Measurements from ENCODE around the gene SLC6A8.
"Not testable (repeated sequence)": the region's sequence is repeated elsewhere in the genome, so short reads cannot be mapped to it uniquely, and the experiment has no call there.

SLC6A8 gene

DNA sequence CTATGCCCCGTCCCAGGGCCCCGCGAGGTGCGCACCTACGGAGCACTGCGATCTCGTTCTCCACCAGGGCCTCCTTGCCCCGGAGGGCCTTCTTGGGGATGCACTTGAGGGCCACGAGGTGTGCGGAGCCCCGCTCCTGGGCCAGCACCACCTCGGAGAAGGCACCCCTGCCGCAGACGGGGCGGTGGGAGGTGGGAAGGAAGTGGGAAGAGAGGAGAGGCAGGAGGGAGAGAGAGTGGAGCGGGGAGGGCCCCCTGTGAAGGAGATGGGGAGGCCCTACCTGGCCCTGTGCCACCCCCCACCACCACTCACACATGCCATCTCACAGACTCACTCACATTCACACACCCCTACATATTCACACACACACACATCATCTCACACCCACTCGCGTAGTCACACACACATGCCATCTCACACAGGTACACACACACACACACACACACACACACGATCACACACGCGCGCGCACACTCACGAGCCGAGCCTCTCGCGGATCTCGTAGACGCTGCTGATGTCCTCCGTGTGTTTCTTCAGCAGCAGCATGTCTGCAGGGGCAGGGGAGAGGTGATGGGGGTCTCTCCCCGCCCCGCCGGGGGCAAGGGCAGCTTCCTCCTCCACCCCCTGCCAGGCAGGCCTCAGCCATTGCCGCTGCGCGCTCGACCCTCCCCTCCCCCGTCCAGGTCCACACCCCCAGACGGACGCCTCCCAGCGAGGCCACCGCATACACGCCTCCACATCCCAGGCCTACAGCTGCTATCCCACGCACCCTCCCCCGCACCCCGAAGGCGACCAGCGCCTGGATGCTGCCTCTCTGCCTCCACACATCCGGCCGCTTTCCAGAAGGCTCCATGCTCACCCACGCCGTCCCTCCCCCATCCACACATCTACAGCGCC lies 14.9 kb upstream of the SLC6A8 start:
- no peak for DNase-seq

DNA sequence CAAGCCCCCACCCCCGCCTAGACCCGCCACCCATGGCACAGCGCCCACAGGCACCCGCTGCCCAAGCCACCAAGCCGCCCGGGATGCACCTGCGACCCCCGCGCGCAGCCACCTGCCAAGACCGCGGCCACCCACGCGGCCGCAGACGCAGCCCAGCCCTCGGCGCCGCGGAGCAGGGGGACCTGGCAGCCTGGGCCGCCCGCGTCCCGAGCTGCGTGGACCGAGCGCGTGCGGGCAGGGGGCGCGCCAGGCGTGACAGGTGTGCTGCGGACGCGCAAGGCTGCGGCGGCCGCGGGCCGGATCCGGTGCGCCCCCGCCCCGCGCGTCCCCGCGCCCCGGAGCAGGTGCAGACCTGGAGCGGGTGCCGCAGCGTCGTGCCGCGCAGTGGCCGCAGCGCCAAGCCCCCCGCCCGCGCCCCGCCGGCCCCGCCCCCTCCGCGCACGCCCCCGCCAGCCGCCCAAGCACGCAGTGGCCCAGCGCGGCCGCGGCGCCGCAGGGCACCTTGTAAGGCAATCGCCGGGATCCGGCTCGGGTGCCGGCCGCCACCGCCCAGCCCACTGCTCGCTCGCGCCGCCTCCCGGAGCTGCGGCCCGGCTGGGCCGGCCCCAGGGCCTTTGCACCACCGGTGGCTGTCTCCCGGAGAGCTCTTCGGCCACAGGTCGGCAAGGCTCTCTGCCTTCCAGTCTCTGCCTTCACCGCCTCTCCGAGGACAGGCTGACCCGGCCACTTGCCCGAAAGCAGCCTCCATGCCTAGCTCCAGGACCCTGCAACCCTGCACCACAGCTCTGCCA lies 14.1 kb upstream of the SLC6A8 start, which contains the start of gene PNCK:
PNCK (minus strand) TSS at position 386 of the 791 bp plus-strand sequence. CDS start 737 bp downstream, outside the sequence.
- no peak for DNase-seq

DNA sequence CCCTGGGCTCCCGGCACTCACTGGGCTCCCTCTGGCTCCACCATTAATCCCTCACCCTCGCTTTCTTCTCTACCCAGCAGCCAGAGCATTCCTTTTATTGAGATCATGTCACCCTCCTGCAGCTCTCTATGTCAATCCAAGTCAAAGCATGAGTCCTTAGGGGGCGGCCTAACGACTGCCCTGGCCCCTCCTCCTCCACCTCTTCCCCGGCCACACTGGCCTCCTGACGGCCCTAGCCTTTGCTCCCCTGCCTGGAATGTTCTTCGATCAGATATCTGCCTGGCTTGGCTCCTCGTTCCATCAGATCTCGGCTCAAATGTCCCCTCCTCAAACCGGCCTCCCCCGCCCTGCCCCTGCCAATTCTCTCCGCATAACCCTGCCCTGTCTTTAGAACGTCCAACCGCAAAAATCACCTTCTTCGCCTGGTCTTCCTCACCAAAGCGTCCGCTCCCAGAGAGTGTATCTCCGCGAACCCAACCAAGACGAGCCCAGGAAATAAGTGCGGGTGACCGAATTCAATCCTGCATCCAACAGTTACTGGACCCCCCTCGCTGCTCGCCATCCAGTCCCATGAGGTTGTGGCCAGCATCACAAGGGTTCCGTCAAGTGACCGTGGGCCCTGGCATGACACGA lies 13.4 kb upstream of the SLC6A8 start:
- DNase-seq = no peak

DNA sequence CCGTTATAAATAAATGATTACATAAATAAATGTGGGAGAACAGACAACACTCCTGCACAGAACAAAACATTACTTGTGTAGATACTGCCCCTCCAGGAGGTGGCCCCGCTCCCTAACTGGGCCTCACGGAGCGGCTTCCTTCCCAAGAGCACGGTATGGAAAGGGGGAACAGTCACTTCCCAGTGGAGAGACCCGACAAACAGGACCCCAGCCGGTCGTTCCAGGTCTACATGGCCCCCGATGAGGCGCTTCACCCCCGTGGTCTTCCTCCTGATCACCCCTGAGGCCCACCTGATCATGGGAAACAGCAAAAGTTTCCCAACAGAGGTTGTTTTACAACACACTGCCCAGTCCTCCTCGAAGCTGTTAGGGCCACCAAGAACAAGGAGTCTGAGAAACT lies 6.6 kb upstream of the SLC6A8 start:
- no peak for DNase-seq

DNA sequence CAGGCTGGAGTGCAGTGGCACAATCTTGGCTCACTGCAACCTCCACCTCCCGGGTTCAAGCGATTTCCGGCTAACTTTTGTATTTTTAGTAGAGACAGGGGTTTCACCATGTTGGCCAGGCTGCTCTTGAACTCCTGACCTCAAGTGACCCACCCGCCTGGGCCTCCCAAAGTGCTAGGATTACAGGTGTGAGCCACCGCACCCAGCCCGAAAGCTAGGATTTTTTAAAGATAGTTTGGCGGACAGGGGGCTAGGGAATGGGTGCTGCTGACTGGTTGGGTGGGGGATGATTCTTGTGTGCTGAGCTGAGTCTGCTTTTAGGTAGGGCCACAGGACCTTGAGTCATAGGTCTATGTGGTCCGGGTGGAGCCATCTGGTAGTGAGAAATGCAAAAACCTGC lies 4.2 kb upstream of the SLC6A8 start:
- DNase-seq = not testable (repeated sequence)

DNA sequence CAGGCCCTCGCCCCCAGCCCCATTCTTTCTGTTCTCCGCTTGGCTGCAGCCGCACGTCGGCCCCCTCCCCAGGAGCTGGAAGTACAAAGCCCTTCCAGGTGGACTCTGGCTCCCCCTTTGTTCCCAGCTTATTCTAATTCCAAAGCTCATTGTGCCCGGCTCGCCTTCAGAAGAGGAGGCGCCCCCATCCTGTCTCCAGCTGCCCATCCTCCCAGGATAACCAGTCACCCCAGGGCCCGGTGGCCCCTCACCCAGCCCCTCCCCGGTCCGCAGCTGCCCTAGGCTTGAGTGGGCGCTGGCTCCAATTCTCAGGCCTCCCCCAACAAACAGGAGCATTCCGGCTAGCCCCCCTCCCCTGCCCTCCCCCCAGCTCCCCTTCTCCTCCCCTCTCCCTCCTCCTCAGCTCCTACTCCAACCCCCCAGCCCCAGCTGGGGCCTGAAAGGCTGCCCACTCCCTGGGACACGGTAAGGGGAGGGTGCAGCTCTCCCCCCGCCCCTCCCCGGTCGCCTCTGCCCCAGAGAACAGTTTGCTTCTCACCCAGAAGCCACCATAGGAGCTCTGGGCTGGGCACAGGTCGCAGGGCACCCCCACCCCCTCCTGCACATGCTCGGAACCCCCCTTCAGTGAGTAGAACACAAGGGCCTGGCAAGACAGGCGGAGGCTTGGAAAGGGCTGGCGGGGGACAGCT lies 3.1 kb upstream of the SLC6A8 start:
- DNase-seq = no peak

DNA sequence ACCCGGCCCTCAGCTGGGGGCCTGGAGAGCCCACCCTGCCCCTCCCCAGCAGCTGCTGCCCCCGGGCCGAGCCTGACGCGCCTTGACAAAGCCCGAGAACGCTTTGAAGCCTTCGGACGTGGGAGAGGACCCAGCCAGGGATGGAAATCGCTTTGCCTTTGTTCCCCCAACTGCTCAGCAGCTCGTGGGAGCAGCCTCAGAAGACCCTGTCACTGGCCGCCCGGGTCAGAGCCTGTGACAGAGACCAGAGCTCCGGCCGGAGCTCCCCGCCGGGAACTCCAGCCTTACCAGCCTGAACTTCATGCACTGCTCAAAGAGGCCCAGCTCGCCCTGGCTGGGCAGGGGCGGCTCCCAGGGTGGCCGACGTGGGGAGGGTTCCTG lies 2.6 kb upstream of the SLC6A8 start:
- no peak for DNase-seq

DNA sequence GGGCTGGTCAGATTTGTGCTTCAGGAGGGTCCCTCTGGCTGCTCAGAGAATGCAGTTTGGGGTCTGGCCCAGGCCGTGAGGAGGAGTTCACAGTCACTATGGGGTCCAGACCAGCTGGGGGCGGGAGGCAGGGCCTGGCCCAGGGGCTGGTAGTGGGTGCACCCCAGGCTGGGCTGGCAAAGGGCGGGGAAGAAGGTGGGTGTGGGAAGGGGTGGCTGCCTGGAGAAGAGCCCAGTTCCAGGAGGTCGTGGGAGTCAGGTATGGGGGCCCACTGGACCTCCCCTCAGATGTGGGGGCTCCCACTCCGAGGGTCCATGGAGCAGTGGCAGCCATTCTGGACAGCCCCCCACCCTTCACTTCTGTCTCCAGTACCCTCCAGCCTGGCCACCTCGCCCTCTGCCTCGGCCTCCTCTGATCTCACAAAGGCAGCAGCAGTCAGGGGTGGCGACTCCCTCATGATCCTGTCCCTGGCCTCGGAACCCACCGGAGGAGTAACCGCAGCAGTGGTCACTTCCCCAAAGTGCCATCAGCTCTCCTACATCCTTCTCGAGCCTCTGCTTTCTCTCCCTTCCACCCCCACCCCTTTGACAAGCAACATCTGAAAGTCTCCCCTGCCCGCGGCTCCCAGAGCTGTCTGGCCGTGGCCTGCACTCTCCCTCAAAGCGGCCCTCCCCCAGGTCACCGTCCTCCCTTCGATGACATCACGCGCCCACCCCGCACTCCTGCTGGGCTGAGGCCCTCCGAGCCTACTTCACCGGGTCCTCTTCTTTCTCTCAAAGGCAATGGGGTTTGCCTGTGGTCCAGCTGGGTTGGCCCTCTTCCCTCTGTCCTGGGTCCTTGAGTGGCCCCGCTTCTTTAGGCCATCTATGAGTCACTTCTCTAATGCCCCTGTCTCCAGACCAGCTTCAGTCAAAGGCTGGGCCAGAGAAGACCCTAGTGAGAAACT lies 1.7 kb upstream of the SLC6A8 start:
- DNase-seq = no peak

DNA sequence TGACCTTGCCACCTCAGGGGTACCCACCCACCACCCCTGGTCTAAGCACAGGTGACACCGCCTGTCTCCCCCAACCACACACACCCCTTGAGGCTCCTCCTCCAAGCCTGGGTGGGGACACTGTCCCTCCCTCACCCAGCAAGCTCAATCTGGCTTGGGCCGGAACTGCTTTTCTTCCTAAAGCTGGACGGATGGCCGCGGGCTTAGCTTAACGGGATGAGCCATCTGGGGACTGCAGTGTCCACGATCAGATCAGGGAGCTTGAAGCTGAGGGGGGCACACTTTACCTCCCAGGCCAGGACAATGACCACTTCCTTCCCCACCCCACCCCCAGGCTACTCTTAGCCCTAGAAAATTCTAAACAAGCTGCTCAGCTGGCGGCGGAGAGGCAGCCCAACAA lies 1.0 kb upstream of the SLC6A8 start:
- no peak for DNase-seq

DNA sequence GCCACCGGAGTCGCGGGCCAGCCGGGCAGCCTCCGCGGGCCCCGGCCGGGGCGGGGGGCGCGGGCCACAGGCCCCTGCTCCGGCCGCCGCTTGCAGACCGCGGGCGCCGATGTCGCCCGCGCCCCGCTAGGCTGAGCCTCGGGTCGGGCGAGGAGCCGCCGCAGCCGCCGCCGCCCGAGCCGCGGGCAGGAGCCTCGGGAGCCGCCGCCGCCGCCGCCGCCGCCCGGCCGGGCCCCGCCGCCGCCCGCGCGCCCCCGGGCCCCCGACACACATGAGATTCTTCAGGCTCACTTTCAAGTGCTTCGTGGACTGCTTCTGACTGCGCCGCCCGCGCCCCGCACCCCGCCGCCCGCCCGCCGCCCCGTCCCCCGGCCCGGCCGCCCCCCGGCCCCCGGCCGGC lies 345 bp downstream of the SLC6A8 start:
- no peak for DNase-seq

DNA sequence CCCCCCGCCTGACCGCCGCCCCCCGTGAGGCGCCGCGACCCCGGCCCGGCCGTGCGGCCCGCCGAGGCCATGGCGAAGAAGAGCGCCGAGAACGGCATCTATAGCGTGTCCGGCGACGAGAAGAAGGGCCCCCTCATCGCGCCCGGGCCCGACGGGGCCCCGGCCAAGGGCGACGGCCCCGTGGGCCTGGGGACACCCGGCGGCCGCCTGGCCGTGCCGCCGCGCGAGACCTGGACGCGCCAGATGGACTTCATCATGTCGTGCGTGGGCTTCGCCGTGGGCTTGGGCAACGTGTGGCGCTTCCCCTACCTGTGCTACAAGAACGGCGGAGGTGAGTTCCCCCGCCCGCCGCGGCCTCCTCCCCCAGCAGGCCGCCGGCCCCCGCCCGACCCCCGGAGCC lies 780 bp downstream of the SLC6A8 start:
- no peak for DNase-seq

DNA sequence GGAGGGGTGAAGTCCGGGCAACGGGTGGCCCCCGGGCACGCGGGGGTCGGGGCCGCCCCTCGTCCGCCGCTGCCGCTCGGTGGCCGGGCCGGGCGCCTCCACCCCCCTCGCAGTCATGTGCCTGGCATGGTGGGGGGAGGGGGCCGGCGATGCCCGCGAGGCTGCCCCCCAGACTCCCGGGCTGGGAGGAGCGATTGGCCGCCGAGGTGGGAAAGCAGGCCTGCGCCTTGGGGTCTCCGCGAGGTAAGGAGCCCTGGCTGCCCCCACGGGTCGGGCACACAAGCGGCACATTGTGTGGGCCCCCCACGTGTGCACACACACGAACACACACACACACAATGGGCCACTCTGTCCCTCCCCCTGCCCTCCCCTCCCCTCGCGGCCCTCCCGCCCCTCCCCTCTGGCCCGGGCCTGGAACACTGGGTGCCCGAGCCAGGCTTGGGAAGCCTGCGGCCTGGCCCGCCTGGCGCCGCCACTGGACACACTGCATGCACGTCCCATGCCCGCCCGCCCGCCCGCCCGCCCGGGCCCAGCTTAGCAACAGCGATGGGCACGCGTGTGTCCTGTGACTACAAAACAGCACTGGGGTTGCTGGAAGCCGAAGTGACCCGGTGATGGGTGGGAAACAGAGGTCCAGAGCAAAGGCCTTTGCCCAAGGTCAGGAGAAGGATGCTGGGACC lies 1.3 kb downstream of the SLC6A8 start:
- no peak for DNase-seq

DNA sequence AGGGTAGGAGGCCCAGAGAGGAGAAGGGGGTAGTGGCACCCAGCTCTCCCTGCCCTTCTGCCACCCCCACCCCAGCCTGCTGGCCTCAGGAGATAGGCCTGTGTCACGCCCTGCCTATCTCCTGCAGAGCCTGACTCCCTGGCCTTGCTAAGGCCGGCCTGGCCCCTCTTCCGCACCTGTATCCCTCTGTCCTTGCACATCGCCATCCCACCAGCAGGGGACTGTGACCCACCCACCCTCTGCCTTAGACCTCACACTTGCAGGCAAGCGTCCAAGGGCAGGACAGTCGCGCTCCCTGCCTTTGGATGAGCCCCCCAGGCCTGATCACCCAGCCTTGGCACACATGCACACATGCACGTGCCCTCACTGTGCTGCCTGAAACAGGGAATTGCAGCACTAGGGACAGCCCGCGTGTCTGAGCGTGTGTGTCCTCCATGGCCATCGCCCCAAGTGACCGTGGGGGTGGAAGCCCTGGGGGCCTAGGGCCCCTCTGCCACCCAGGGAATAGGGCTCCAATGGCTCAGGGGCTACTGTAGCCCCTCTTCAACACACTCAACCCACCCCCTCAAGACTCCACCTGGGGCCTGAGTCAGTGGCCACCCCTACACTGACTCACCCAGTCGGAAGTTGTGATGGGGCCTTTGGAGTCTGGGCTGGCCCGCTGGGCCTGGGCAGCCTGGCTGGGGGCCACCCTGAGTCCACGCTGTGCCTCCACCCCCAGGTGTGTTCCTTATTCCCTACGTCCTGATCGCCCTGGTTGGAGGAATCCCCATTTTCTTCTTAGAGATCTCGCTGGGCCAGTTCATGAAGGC lies 2.1 kb downstream of the SLC6A8 start:
- no peak for DNase-seq

DNA sequence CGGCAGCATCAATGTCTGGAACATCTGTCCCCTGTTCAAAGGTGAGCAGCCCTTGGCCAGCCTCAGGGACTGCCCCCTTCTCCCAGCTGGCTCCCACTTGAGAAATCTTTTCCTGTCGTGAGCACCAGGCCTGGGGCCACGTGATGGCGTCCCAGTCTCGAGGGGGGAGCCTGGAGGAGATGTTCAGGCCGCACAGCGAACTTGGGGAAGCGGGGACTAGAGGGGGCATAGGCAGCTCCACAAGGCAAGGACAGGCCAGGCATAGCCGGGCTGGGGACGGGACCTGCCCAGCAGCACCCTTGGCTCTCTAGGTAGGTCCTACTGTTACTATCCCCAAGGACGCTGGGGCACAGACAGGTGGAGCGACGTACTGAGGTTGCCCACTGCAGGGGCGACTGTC lies 2.7 kb downstream of the SLC6A8 start:
- DNase-seq = no peak

DNA sequence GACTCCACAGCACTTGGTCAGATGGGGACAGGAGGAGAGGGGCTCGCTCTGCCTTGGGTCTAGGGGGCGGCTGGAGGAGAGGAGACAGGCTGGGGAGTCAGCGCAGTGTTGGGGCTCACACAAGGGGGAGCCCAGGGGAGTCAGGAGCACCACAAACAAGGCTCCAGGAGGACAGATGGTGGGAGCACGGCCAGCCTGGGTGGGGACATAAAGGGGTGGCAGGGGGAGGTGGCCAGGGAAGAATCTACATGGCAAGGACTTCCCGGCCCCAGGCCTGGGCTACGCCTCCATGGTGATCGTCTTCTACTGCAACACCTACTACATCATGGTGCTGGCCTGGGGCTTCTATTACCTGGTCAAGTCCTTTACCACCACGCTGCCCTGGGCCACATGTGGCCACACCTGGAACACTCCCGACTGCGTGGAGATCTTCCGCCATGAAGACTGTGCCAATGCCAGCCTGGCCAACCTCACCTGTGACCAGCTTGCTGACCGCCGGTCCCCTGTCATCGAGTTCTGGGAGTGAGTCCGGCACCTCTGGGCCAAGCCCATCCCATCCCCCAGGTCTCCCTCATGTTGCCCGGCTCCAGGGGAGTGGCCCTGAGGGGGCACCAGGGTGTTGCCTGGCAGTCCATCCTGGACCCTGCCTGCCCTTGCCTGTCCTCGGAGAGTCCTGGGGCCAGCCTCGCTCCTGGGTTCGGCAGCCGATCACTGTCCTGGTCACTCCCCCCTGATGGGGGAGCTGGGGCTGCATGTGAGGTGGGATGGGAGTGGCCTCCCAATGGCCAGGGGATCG lies 3.5 kb downstream of the SLC6A8 start:
- DNase-seq = not testable (repeated sequence)

DNA sequence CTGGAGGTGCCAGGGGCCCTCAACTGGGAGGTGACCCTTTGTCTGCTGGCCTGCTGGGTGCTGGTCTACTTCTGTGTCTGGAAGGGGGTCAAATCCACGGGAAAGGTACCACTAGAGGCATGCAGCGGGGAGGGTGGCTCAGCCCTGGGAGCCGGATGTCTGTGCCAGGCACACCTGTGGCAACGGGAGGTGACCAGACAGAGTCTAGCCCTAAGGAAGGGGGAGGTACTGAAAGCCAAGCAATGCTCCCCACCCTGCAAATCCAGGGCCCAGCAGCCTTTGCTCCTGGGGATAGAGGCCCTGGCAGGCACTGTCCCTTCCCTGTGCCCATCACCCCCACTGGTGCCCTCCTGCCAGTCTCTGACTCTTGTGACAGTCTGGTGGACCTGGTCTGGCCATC lies 4.3 kb downstream of the SLC6A8 start:
- no peak for DNase-seq

DNA sequence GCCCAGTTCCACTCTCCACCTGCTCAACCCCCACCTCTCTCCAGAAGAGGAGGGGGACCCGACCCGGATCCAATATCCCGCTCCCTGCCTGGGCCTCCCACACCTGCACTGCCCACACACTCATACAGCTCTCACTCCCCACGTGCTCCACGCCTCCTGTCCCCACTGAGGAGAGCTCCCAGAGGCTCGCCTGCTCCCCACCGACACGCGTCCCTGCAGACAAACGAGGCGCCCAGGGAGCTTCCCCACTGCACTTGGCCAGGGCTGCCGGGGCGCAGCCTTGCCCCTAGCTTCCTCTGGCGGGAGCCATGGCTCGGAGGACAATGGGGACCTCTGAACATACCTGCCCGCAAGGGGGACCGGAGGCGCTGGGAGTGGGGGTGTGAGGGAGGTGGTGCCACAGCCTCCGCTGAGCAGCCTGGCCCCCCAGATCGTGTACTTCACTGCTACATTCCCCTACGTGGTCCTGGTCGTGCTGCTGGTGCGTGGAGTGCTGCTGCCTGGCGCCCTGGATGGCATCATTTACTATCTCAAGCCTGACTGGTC lies 5.0 kb downstream of the SLC6A8 start:
- DNase-seq = peak; percentile 64

DNA sequence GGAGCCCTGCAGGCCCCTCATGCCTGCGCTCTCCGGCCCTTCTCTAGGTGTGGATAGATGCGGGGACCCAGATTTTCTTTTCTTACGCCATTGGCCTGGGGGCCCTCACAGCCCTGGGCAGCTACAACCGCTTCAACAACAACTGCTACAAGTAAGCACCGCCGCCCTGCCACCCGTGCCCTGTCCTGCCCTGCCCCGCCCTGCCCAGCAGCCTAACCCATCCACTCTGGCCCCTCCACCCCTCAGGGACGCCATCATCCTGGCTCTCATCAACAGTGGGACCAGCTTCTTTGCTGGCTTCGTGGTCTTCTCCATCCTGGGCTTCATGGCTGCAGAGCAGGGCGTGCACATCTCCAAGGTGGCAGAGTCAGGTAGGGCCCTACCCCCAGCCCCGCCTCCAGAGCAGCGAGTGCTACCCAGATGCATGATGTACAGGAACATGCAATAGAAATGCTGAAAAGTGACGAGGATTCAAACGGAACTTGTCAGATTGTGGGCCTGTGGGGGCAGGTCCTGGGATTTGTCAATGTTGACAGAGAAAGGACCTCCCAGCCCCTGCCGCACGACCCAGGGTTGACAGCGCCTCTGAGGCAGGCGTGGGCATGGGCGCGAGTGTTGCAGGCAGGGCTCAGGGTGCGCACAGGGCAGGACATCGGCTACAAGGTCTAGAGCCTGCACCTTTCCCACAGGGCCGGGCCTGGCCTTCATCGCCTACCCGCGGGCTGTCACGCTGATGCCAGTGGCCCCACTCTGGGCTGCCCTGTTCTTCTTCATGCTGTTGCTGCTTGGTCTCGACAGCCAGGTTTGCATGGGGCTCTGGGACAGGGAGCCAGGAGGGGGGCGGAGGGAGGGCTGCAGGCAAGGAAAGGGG lies 5.7 kb downstream of the SLC6A8 start:
- no peak for DNase-seq
